ENCODE measurements around the gene CDC45. TPM values are rescaled to one million over a fixed set of nuclear protein-coding genes. Genes with fewer than 3 reads are reported as not detected.

Gene CDC45
- total and polyA plus RNA-seq, 2 donors from 2014 or later = 0.32 to 1.1 TPM

GRCh38 chr22:19548964-19549363, 69.2 kb downstream of the CDC45 start:
- H3K4me3 ChIP-seq (ENCODE audit: low read length in 3 of 3) = no peak overlapping the region
- no peak overlapping the region for H3K27ac ChIP-seq (ENCODE audit: low read depth in 2 of 2, low read length in 2 of 2)
- H3K9me3 ChIP-seq (ENCODE audit: control insufficient read depth in 2 of 3, insufficient read depth in 1 of 3, low read length in 3 of 3) = peaks cover 0 to 6% (median 0%) of the 10 kb centered on the region in 3 donors
- intact Hi-C loops (cut with DNase I) = no loop called here
- FAIRE-seq = no peak
- TF ChIP-seq CTCF (IDR thresholded peaks at IDR 0.05; ENCODE audit: borderline replicate concordance, extremely low read depth, insufficient read depth) = no peak
- H3K4me1 ChIP-seq (ENCODE audit: control insufficient read depth in 2 of 3, insufficient read depth in 2 of 3, low read depth in 1 of 3, low read length in 3 of 3) = no peaks in the 10 kb centered on the region
- H3K27me3 ChIP-seq (ENCODE audit: control insufficient read depth, insufficient read depth, low read length) = no peaks in the 10 kb centered on the region
- no peak overlapping the region for H3K9ac ChIP-seq (ENCODE audit: low read length in 3 of 3)
- H3K36me3 ChIP-seq (ENCODE audit: control insufficient read depth in 2 of 3, insufficient read depth in 3 of 3, low read length in 3 of 3) = no peaks in the 10 kb centered on the region
- DNase-seq = no peak

- Histone ChIP-seq H3K9me3 (ENCODE audit: control insufficient read depth in 2 of 3, insufficient read depth in 1 of 3, low read length in 3 of 3) (peaks cover 0 to 6% (median 0%) of the 10 kb centered on the region in 3 donors), H3K9ac (ENCODE audit: low read length in 3 of 3) (no peak overlapping the region), H3K4me3 (ENCODE audit: low read length in 3 of 3) (no peak overlapping the region), H3K36me3 (ENCODE audit: control insufficient read depth in 2 of 3, insufficient read depth in 3 of 3, low read length in 3 of 3) (no peaks in the 10 kb centered on the region), H3K27me3 (ENCODE audit: control insufficient read depth, insufficient read depth, low read length) (no peaks in the 10 kb centered on the region), H3K4me1 (ENCODE audit: control insufficient read depth in 2 of 3, insufficient read depth in 2 of 3, low read depth in 1 of 3, low read length in 3 of 3) (no peaks in the 10 kb centered on the region), H3K27ac (ENCODE audit: low read depth in 2 of 2, low read length in 2 of 2) (no peak overlapping the region)
- no peak for TF ChIP-seq CTCF (IDR thresholded peaks at IDR 0.05; ENCODE audit: borderline replicate concordance, extremely low read depth, insufficient read depth)
- intact Hi-C loops (cut with DNase I) = no loop called here
- no peak for FAIRE-seq
- no peak for DNase-seq
Measured at GRCh38 chr22:19549428-19549827, 69.7 kb downstream of the CDC45 start.

GRCh38 chr22:19550382-19550781, 70.7 kb downstream of the CDC45 start:
- no peaks in the 10 kb centered on the region for H3K27me3 ChIP-seq (ENCODE audit: control insufficient read depth, insufficient read depth, low read length)
- H3K4me1 ChIP-seq (ENCODE audit: control insufficient read depth in 2 of 3, insufficient read depth in 2 of 3, low read depth in 1 of 3, low read length in 3 of 3) = no peaks in the 10 kb centered on the region
- FAIRE-seq (no peak), DNase-seq (no peak)
- no peak for TF ChIP-seq CTCF (IDR thresholded peaks at IDR 0.05; ENCODE audit: borderline replicate concordance, extremely low read depth, insufficient read depth)
- no peaks in the 10 kb centered on the region for H3K36me3 ChIP-seq (ENCODE audit: control insufficient read depth in 2 of 3, insufficient read depth in 3 of 3, low read length in 3 of 3)
- no peak overlapping the region for H3K9ac ChIP-seq (ENCODE audit: low read length in 3 of 3)
- intact Hi-C loops (cut with DNase I) = no loop called here
- H3K9me3 ChIP-seq (ENCODE audit: control insufficient read depth in 2 of 3, insufficient read depth in 1 of 3, low read length in 3 of 3) = peaks cover 0 to 6% (median 0%) of the 10 kb centered on the region in 3 donors
- no peak overlapping the region for H3K27ac ChIP-seq (ENCODE audit: low read depth in 2 of 2, low read length in 2 of 2)
- no peak overlapping the region for H3K4me3 ChIP-seq (ENCODE audit: low read length in 3 of 3)

GRCh38 chr22:19553201-19553600, 73.5 kb downstream of the CDC45 start:
- Histone ChIP-seq H3K9ac (ENCODE audit: low read length in 3 of 3) (no peak overlapping the region), H3K4me1 (ENCODE audit: control insufficient read depth in 2 of 3, insufficient read depth in 2 of 3, low read depth in 1 of 3, low read length in 3 of 3) (no peaks in the 10 kb centered on the region), H3K27me3 (ENCODE audit: control insufficient read depth, insufficient read depth, low read length) (no peaks in the 10 kb centered on the region), H3K36me3 (ENCODE audit: control insufficient read depth in 2 of 3, insufficient read depth in 3 of 3, low read length in 3 of 3) (no peaks in the 10 kb centered on the region), H3K4me3 (ENCODE audit: low read length in 3 of 3) (no peak overlapping the region), H3K27ac (ENCODE audit: low read depth in 2 of 2, low read length in 2 of 2) (no peak overlapping the region), H3K9me3 (ENCODE audit: control insufficient read depth in 2 of 3, insufficient read depth in 1 of 3, low read length in 3 of 3) (peaks cover 0 to 6% (median 0%) of the 10 kb centered on the region in 3 donors)
- no peak for TF ChIP-seq CTCF (IDR thresholded peaks at IDR 0.05; ENCODE audit: borderline replicate concordance, extremely low read depth, insufficient read depth)
- DNase-seq (no peak), FAIRE-seq (no peak)
- intact Hi-C loops (cut with DNase I) = no loop called here

Measured in kidney (tissue), 14 donors.